Bronchial epithelial cell (primary cell): ENCODE measurements around the gene OPRD1. TPM values are rescaled to one million over a fixed set of nuclear protein-coding genes. Genes with fewer than 3 reads are reported as not detected.
A peak's percentile ranks its signal among the peaks of the same experiment; 100 is the strongest.
"Not testable (repeated sequence)": the region's sequence is repeated elsewhere in the genome, so short reads cannot be mapped to it uniquely, and the experiment has no call there.

Experiments
- DNase-seq: peaks from one replicate; pipeline ENCODE4 v3.0.0-alpha.2; 2010; ENCODE audit warnings: low read depth
- FAIRE-seq: peaks from 2 replicates; lab custom pipeline; 2011; peaks lifted over from hg19 to GRCh38; lab: Jason Lieb, UNC
- H3K27me3 ChIP-seq: 2 replicates; pipeline ENCODE4 v1.5.1; 2011; ENCODE audit warnings: low read length; ENCODE audit not compliant: control insufficient read depth, insufficient read depth
- H3K36me3 ChIP-seq: 2 replicates; pipeline ENCODE4 v1.5.1; 2011; ENCODE audit warnings: low read length; ENCODE audit not compliant: control insufficient read depth, insufficient read depth
- H3K4me3 ChIP-seq: 2 replicates; pipeline ENCODE4 v1.5.1; 2011; ENCODE audit warnings: mild to moderate bottlenecking, low read depth, low read length, control low read depth
- CTCF ChIP-seq: IDR thresholded peaks from 2 replicates; pipeline ENCODE4 v1.5.1; 2011; ENCODE audit warnings: mild to moderate bottlenecking, moderate library complexity, low read length, control low read depth, inconsistent platforms; ENCODE audit not compliant: insufficient read depth, severe bottlenecking
- total RNA-seq: library from RNA; depleted of rRNA; stranded (reverse); fragments of >200 nt; gene quantifications from 2 replicates; pipeline ENCODE4 v1.2.1, GENCODE V29; 2014

OPRD1 gene
- total RNA-seq, 1 donor from 2014 or later, result under 0.01 TPM

- DNase-seq (no peak), FAIRE-seq (no peak)
- Histone ChIP-seq H3K4me3 (no peak overlapping the region), H3K36me3 (no peaks in the 10 kb centered on the region), H3K27me3 (peaks cover 2% of the 10 kb centered on the region)
- no peak for TF ChIP-seq CTCF
These were observed 52.7 kb downstream of the OPRD1 start for GRCh38 chr1:28864695-28865094.

GRCh38 chr1:28865997-28866650, 54.2 kb downstream of the OPRD1 start:
- H3K4me3 ChIP-seq, result no peak overlapping the region
- no peaks in the 10 kb centered on the region for H3K36me3 ChIP-seq
- no peak for TF ChIP-seq CTCF
- DNase-seq (peak; percentile 30), FAIRE-seq (peak; percentile 28)
- H3K27me3 ChIP-seq, result peaks cover 2% of the 10 kb centered on the region

GRCh38 chr1:28867850-28868249, 55.9 kb downstream of the OPRD1 start:
- no peak for TF ChIP-seq CTCF
- Histone ChIP-seq H3K27me3 (peaks cover 2% of the 10 kb centered on the region), H3K4me3 (no peak overlapping the region), H3K36me3 (no peaks in the 10 kb centered on the region)
- FAIRE-seq, result no peak
- DNase-seq, result no peak

- H3K4me3 ChIP-seq, result no peak overlapping the region
- peaks cover 2% of the 10 kb centered on the region for H3K27me3 ChIP-seq
- no peak for TF ChIP-seq CTCF
- no peak for DNase-seq
- no peaks in the 10 kb centered on the region for H3K36me3 ChIP-seq
- no peak for FAIRE-seq
These were observed 58.0 kb downstream of the OPRD1 start for GRCh38 chr1:28869952-28870351.

- FAIRE-seq (no peak), DNase-seq (no peak)
- no peaks in the 10 kb centered on the region for H3K27me3 ChIP-seq
These were observed 59.8 kb downstream of the OPRD1 start for GRCh38 chr1:28871631-28872401.

GRCh38 chr1:28875134-28875533, 63.2 kb downstream of the OPRD1 start:
- not testable (repeated sequence) for DNase-seq, H3K36me3 ChIP-seq, H3K27me3 ChIP-seq, FAIRE-seq, H3K4me3 ChIP-seq

More at GRCh38 chr1:28871631-28872401, 59.8 kb downstream of the OPRD1 start:
- Histone ChIP-seq H3K4me3 (no peak overlapping the region), H3K36me3 (no peaks in the 10 kb centered on the region)
- no peak for TF ChIP-seq CTCF
